HepG2 (cell line): Measurements from ENCODE around the gene PSMD1. TPM values are rescaled to one million over a fixed set of nuclear protein-coding genes. Genes with fewer than 3 reads are reported as not detected.

Experiments
- CENPT ChIP-seq: sonication (generic); formaldehyde crosslinking; IDR thresholded peaks from 2 replicates; pipeline ENCODE4 v1.8.0; 2022; ENCODE audit warnings: low read depth, mild to moderate bottlenecking, moderate library complexity, missing genetic modification reagents
- HNRNPLL ChIP-seq: fragments of 200-400 bp; formaldehyde crosslinking; IDR thresholded peaks from 2 replicates; pipeline ENCODE4 v1.6.1; 2017; ENCODE audit warnings: mild to moderate bottlenecking, low read depth, low read length; ENCODE audit not compliant: poor library complexity, severe bottlenecking
- KAT7 ChIP-seq: IDR thresholded peaks from 2 replicates; pipeline ENCODE4 v1.6.1; 2018; ENCODE audit warnings: borderline replicate concordance, missing compliant biosample characterization
- MZF1 ChIP-seq: sonication (generic); formaldehyde crosslinking; IDR thresholded peaks from 2 replicates; pipeline ENCODE4 v1.8.1; 2023; ENCODE audit warnings: mild to moderate bottlenecking, missing genetic modification reagents, borderline replicate concordance
- NONO ChIP-seq, 2 experiments: fragments of 450-650 bp in 1 of 2; sonication (generic) in 1 of 2; formaldehyde crosslinking in 1 of 2; IDR thresholded peaks in 1 of 2; conservative IDR thresholded peaks in 1 of 2; 2 replicates each; pipeline versions ENCODE4 v1.6.1 to v1.8.0; 2017 to 2022; ENCODE audit warnings: mild to moderate bottlenecking in 1 of 2, missing genetic modification reagents in 1 of 2, moderate library complexity in 1 of 2
- SIX4 ChIP-seq: sonication (generic); formaldehyde crosslinking; IDR thresholded peaks from 2 replicates; pipeline ENCODE4 v1.4.0; 2020; ENCODE audit warnings: missing genetic modification reagents
- ZFYVE20 ChIP-seq: sonication (generic); formaldehyde crosslinking; IDR thresholded peaks from 2 replicates; pipeline ENCODE4 v1.8.0; 2023; ENCODE audit warnings: low read depth, mild to moderate bottlenecking, moderate library complexity, missing genetic modification reagents, borderline replicate concordance
- ZNF547 ChIP-seq: sonication (generic); formaldehyde crosslinking; IDR thresholded peaks from 2 replicates; pipeline ENCODE4 v1.5.1; 2020; ENCODE audit warnings: mild to moderate bottlenecking, missing genetic modification reagents
- ZNF569 ChIP-seq: sonication (generic); formaldehyde crosslinking; IDR thresholded peaks from 2 replicates; pipeline ENCODE4 v1.5.0; 2020; ENCODE audit warnings: mild to moderate bottlenecking, missing genetic modification reagents, moderate library complexity, borderline replicate concordance
- polyA plus RNA-seq, 8 experiments: library from polyadenylated mRNA; depleted of rRNA in 3 of 8; stranded (reverse) in 7 of 8; unstranded in 1 of 8; fragments of >200 nt; fragmentation: Illumina TruSeq in 4 of 8; extraction: Trizol in 4 of 8; gene quantifications; 2 replicates each; pipeline versions ENCODE4 v1.2.1 to v1.2.3, GENCODE V29; 2011 to 2016; ENCODE audit warnings: low read depth in 4 of 8, missing spikeins in 1 of 8, mixed read lengths in 1 of 8; ENCODE audit not compliant: insufficient read depth in 1 of 8
- total RNA-seq, 5 experiments: library from RNA; depleted of rRNA; stranded (reverse); fragments of >200 nt; fragmentation: Illumina TruSeq; extraction: Trizol; gene quantifications; 2 replicates each; pipeline ENCODE4 v1.2.3, GENCODE V29; 2016; ENCODE audit warnings: low read depth in 1 of 5
- TF ChIP-seq, protein P1 (sequence below): sonication (generic); formaldehyde crosslinking; IDR thresholded peaks from 2 replicates; pipeline ENCODE4 v1.4.0; 2020; ENCODE audit warnings: missing genetic modification reagents
- TF ChIP-seq, protein P2 (sequence below): sonication (generic); formaldehyde crosslinking; IDR thresholded peaks from 2 replicates; pipeline ENCODE4 v1.4.0; 2020; ENCODE audit warnings: missing genetic modification reagents
- TF ChIP-seq, protein P3 (sequence below): sonication (generic); formaldehyde crosslinking; IDR thresholded peaks from 2 replicates; pipeline ENCODE4 v1.9.0; 2021; ENCODE audit warnings: missing genetic modification reagents, mild to moderate bottlenecking, borderline replicate concordance
- TF ChIP-seq, protein P4 (sequence below): sonication (generic); formaldehyde crosslinking; IDR thresholded peaks from 2 replicates; pipeline ENCODE4 v1.5.0; 2020; ENCODE audit warnings: mild to moderate bottlenecking, missing genetic modification reagents, borderline replicate concordance

PSMD1 gene
- total and polyA plus RNA-seq, 2 of the 13 experiments (the other 11 are each of a cell fraction or from before 2014, with no cell fraction given) = 136 to 191 TPM

DNA sequence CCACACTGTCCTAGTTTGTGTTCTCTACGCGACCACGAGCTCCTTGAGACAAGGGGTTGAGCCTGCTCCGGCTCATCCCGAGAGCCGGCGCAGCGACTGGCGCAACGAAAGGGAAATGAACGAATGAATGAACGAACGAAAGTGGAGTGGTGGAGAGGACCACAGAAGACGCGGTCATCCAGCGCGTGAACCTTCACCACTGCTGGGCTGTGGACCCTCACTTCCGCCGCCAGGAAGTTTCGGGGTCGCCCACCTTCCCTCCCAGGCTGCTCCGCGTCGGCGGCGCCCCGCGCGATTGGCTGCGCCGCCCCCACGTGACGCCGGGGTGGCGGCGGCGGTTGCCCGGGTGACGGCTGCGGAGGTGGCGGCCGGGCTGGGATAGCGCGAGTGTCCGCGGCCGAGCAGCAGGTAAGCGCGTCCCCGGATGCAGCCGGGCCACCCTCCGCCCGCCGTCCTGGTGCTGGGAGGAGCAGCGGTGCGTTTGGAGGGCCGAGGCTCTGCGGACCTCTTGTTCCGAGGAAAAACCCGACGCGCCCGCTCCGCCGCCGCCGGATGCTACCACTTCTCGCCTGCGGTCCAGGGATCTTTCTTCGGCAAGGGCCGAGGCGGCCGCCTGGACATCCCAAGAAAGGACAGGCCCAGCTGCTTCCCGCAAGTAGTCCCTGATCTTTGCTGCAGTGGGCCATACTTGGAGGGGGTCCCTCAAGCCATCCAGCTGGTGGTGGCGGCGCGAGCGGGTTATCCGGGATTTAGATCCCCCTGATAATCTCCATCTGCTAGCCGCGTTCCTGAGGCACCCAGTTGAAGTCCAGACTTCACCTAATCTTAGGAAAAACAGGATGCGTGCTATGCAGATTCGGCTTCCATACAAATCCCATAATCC lies 141.9 kb downstream of the PSMD1 start, which contains the start of gene ARMC9 (continued):
- TF ChIP-seq KAT7 (peak; percentile 83; the same call in 1 of the 2 replicates), ZFYVE20 (CRISPR knock-in tag) (no peak), ZNF547 (CRISPR knock-in tag) (peak; percentile 43), MZF1 (CRISPR knock-in tag) (no peak), HNRNPLL (peak; percentile 98), ZNF569 (CRISPR knock-in tag) (no peak), CENPT (peak; percentile 72; the same call in 1 of the 2 replicates), SIX4 (CRISPR knock-in tag) (no peak), NONO (IDR thresholded peaks at IDR 0.05) (no peak), NONO (CRISPR knock-in tag; conservative IDR thresholded peaks at IDR 0.05) (peak; percentile 93)
- TF ChIP-seq, protein P1, sequence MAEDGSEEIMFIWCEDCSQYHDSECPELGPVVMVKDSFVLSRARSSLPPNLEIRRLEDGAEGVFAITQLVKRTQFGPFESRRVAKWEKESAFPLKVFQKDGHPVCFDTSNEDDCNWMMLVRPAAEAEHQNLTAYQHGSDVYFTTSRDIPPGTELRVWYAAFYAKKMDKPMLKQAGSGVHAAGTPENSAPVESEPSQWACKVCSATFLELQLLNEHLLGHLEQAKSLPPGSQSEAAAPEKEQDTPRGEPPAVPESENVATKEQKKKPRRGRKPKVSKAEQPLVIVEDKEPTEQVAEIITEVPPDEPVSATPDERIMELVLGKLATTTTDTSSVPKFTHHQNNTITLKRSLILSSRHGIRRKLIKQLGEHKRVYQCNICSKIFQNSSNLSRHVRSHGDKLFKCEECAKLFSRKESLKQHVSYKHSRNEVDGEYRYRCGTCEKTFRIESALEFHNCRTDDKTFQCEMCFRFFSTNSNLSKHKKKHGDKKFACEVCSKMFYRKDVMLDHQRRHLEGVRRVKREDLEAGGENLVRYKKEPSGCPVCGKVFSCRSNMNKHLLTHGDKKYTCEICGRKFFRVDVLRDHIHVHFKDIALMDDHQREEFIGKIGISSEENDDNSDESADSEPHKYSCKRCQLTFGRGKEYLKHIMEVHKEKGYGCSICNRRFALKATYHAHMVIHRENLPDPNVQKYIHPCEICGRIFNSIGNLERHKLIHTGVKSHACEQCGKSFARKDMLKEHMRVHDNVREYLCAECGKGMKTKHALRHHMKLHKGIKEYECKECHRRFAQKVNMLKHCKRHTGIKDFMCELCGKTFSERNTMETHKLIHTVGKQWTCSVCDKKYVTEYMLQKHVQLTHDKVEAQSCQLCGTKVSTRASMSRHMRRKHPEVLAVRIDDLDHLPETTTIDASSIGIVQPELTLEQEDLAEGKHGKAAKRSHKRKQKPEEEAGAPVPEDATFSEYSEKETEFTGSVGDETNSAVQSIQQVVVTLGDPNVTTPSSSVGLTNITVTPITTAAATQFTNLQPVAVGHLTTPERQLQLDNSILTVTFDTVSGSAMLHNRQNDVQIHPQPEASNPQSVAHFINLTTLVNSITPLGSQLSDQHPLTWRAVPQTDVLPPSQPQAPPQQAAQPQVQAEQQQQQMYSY (CRISPR knock-in tag) = no peak
- TF ChIP-seq, protein P2, sequence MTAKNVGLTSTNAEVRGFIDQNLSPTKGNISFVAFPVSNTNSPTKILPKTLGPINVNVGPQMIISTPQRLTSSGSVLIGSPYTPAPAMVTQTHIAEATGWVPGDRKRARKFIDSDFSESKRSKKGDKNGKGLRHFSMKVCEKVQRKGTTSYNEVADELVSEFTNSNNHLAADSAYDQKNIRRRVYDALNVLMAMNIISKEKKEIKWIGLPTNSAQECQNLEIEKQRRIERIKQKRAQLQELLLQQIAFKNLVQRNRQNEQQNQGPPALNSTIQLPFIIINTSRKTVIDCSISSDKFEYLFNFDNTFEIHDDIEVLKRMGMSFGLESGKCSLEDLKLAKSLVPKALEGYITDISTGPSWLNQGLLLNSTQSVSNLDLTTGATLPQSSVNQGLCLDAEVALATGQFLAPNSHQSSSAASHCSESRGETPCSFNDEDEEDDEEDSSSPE (CRISPR knock-in tag) = peak; percentile 61
- TF ChIP-seq, protein P3, sequence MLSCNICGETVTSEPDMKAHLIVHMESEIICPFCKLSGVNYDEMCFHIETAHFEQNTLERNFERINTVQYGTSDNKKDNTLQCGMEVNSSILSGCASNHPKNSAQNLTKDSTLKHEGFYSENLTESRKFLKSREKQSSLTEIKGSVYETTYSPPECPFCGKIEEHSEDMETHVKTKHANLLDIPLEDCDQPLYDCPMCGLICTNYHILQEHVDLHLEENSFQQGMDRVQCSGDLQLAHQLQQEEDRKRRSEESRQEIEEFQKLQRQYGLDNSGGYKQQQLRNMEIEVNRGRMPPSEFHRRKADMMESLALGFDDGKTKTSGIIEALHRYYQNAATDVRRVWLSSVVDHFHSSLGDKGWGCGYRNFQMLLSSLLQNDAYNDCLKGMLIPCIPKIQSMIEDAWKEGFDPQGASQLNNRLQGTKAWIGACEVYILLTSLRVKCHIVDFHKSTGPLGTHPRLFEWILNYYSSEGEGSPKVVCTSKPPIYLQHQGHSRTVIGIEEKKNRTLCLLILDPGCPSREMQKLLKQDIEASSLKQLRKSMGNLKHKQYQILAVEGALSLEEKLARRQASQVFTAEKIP (CRISPR knock-in tag) = no peak
- TF ChIP-seq, protein P4, sequence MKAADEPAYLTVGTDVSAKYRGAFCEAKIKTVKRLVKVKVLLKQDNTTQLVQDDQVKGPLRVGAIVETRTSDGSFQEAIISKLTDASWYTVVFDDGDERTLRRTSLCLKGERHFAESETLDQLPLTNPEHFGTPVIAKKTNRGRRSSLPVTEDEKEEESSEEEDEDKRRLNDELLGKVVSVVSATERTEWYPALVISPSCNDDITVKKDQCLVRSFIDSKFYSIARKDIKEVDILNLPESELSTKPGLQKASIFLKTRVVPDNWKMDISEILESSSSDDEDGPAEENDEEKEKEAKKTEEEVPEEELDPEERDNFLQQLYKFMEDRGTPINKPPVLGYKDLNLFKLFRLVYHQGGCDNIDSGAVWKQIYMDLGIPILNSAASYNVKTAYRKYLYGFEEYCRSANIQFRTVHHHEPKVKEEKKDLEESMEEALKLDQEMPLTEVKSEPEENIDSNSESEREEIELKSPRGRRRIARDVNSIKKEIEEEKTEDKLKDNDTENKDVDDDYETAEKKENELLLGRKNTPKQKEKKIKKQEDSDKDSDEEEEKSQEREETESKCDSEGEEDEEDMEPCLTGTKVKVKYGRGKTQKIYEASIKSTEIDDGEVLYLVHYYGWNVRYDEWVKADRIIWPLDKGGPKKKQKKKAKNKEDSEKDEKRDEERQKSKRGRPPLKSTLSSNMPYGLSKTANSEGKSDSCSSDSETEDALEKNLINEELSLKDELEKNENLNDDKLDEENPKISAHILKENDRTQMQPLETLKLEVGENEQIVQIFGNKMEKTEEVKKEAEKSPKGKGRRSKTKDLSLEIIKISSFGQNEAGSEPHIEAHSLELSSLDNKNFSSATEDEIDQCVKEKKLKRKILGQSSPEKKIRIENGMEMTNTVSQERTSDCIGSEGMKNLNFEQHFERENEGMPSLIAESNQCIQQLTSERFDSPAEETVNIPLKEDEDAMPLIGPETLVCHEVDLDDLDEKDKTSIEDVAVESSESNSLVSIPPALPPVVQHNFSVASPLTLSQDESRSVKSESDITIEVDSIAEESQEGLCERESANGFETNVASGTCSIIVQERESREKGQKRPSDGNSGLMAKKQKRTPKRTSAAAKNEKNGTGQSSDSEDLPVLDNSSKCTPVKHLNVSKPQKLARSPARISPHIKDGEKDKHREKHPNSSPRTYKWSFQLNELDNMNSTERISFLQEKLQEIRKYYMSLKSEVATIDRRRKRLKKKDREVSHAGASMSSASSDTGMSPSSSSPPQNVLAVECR = peak; percentile 98
